Measurements from ENCODE around the gene OGA. TPM values are rescaled to one million over a fixed set of nuclear protein-coding genes. Genes with fewer than 3 reads are reported as not detected.

The OGA gene
- total RNA-seq, 1 donor from 2014 or later = 113 TPM

DNA sequence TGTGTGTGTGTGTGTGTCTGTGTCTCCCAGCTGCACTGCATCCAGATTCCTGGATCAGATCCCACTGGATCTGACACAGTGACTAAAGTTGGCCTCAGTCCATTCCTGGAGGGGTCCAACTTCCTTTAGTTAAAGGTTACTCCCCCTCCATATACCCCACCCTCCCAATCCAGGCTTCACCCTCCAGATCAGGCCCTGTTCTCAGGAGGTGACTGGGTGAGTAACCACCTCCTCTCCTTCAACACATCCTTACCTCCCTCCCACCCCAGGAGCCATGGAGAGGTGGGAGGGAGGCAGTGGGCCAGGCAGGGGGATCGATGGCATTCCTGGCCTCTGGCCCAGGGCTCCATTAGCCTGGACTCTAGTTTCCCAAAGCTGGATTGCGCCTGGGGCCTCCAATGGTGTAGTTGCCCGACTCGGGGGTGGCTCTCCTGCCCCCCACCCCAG is 14.1 kb upstream of the OGA start:
- peaks cover 56% of the 10 kb centered on the region for H3K4me1 Mint-ChIP-seq (ENCODE audit: low read depth)
- H3K27ac Mint-ChIP-seq = no peak overlapping the region
- no peak overlapping the region for H3K4me3 Mint-ChIP-seq
- H3K9me3 Mint-ChIP-seq = no peaks in the 10 kb centered on the region
- no peak for DNase-seq (ENCODE audit: low spot score)
- intact Hi-C loops (cut with micrococcal nuclease) = loop anchor here (5.0 kb wide), 1 partner anchor 880 kb away; the partner anchor contains the start of genes ARL3 and SFXN2
- no peaks in the 10 kb centered on the region for H3K27me3 Mint-ChIP-seq (ENCODE audit: insufficient read depth)
- H3K36me3 Mint-ChIP-seq (ENCODE audit: low read depth) = peaks cover 2% of the 10 kb centered on the region

DNA sequence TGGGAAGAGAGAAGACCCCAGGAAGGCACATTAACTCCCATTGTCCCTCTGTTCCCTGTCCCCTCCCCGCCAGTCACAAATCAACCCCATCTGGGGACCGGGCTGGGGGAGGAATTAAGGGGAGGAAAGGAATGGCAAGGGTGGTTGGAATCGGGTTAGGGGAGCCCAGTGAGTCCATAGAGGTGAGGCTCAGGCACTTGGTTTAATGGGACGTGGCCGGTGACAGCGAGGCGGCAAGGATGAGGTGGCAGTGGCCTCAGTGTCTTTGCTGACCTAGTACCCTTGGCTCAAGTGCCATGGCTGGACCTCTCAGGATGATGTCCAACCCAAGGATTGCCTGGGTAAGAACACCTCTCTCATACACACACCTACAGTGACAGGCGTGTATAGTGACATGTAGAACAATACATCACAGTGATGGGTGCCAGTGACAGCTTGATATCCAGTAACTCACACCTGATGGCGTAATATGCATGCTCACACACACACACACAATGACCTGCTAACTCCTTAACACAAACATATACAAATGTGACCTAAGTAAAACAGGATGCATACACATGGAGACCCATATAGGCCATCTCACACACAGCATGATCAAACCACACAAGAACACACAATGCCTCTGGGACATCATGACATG is 13.0 kb upstream of the OGA start:
- intact Hi-C loops (cut with micrococcal nuclease) = loop anchor here (1.0 to 5.0 kb wide), 2 partner anchors 8 to 881 kb away; partner anchors contain the start of genes ARL3 and SFXN2
- DNase-seq (ENCODE audit: low spot score) = no peak
- H3K9me3 Mint-ChIP-seq = no peaks in the 10 kb centered on the region

DNA sequence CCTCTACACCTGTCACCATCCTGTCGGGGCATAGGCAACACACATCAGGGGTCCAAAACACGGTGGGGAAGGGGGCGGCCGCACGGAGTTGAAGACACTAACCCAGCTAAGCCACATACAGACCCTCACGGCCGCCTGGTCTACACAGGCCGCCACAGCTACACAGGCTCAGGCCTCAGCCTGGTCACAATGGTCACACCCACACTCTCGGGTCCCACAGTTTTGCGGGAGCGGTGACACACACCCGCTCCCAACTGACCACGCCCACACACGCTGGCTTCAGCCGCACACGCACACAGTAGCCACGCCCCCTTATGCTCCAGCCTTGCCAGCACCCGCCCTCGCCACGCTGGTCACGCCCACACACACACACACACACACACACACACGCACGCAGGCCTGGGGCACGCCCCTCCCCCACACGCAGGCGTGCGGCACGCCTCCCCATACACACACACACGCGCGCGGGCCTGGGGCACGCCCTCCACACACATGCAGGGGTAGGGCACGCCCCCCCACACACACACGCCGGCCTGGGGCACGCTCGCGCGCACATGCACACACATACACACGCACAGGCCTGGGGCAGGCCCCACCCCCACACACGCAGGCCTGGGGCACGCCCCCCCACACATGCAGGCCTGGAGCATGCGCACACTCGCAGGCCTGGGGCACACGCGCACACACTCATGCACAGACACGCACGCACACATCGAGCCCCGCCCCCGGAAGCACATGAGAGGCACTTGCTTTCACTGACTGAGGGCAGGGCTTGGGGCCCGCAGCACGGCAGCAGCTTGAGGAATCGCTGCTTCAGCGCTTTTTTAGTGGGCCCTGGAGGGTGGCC is 12.3 kb upstream of the OGA start:
- Mint-ChIP-seq H3K36me3 (ENCODE audit: low read depth) (peaks cover 7% of the 10 kb centered on the region), H3K27ac (peak overlapping the region; percentile 94), H3K4me3 (peak overlapping the region; percentile 79), H3K9me3 (no peaks in the 10 kb centered on the region), H3K27me3 (ENCODE audit: insufficient read depth) (no peaks in the 10 kb centered on the region), H3K4me1 (ENCODE audit: low read depth) (peaks cover 51% of the 10 kb centered on the region)
- intact Hi-C loops (cut with micrococcal nuclease) = loop anchor here (1.0 to 5.0 kb wide), 5 partner anchors 9 to 882 kb away; partner anchors contain the start of genes ARL3, NPM3, OGA and SFXN2
- peak; percentile 85 for DNase-seq (ENCODE audit: low spot score)

More for the DNA sequence above, 13.0 kb upstream of the OGA start:
- peak overlapping the region; percentile 94 for H3K27ac Mint-ChIP-seq
- no peaks in the 10 kb centered on the region for H3K27me3 Mint-ChIP-seq (ENCODE audit: insufficient read depth)
- H3K36me3 Mint-ChIP-seq (ENCODE audit: low read depth) = peaks cover 7% of the 10 kb centered on the region
- H3K4me3 Mint-ChIP-seq = peak overlapping the region; percentile 79
- H3K4me1 Mint-ChIP-seq (ENCODE audit: low read depth) = peaks cover 56% of the 10 kb centered on the region

DNA sequence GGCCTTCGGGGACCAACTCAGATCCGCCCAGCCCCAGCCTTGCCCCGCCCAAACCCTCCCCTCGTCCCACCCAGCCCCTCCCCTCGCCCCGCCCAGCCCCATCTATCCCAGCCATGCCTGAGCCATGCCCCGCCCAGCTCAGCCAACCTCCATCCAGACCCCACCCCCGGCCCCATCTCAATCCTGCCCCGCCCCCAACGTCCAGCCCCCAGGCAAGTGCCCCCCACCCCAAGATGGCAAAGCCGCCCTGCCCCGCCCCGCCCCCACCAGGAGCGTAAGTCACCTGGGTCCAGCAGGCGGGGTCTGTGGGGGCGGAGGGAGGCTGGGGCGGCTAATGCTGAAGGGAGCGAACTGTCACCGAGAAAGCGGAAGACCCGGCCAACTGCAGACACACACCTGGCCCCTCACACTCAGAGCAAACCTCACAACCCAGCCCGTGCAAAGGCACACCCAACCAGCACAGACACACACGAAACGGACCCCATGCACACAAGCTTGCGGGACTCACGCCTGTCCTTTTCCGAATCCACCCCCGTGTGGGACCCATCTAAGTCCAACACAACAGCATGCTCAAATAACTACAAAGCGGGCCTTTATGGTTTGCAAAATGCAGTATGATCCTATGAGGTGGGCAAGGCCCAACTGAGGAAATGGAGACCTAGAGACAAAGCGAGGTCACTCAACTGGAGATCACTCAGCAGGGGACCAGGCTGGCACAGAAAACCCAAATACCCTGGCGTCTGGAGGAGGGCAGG is 11.5 kb upstream of the OGA start:
- Mint-ChIP-seq H3K27ac (peak overlapping the region; percentile 94), H3K4me3 (peak overlapping the region; percentile 79), H3K9me3 (no peaks in the 10 kb centered on the region), H3K4me1 (ENCODE audit: low read depth) (peaks cover 45% of the 10 kb centered on the region), H3K36me3 (ENCODE audit: low read depth) (peaks cover 6% of the 10 kb centered on the region), H3K27me3 (ENCODE audit: insufficient read depth) (no peaks in the 10 kb centered on the region)
- intact Hi-C loops (cut with micrococcal nuclease) = loop anchor here (1.0 to 5.0 kb wide), 4 partner anchors 11 to 883 kb away; partner anchors contain the start of genes ARL3, NPM3, OGA and SFXN2
- peak; percentile 43 for DNase-seq (ENCODE audit: low spot score)

DNA sequence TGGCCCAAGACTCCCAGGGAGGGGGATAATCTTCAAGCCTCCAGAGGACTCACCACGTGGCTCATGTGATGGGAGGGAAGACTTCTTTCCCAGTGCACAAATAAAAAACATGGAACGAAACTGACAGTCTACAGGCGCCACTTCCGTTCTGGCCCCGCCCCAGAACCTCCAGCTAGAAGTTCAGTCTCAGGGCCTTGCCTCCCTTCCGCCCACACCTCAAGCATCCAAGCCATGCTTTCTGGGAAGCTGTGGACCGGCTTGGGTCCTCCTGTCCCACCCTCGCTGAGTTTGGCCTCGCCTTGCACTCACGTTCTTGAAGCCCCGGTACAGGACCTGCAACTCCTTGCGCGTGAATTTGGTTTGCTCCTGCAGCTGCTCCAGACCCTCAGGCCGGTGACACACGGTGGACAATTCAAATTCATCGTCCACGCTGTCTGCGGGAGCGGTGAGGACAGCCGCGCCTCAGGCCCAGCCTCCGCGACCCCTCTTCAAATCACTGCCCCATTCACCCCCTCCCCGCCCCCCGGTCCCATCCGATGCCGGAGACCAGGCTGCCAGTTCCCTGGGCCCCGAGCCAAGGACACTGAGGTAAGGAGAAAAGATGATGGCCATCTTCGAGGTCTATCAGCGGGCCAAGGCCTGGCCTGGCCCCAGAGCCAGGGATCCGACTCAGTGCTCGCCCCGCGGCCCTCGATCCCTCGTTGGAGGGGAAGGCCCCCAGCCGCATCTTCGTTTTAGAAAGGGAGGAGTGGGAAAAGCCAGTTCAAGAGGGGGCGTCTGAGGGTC is 10.7 kb upstream of the OGA start:
- intact Hi-C loops (cut with micrococcal nuclease) = no loop called here
- Mint-ChIP-seq H3K27ac (no peak overlapping the region), H3K27me3 (ENCODE audit: insufficient read depth) (no peaks in the 10 kb centered on the region), H3K9me3 (no peaks in the 10 kb centered on the region), H3K36me3 (ENCODE audit: low read depth) (peaks cover 5% of the 10 kb centered on the region), H3K4me3 (peak overlapping the region; percentile 4), H3K4me1 (ENCODE audit: low read depth) (peaks cover 37% of the 10 kb centered on the region)
- no peak for DNase-seq (ENCODE audit: low spot score)

DNA sequence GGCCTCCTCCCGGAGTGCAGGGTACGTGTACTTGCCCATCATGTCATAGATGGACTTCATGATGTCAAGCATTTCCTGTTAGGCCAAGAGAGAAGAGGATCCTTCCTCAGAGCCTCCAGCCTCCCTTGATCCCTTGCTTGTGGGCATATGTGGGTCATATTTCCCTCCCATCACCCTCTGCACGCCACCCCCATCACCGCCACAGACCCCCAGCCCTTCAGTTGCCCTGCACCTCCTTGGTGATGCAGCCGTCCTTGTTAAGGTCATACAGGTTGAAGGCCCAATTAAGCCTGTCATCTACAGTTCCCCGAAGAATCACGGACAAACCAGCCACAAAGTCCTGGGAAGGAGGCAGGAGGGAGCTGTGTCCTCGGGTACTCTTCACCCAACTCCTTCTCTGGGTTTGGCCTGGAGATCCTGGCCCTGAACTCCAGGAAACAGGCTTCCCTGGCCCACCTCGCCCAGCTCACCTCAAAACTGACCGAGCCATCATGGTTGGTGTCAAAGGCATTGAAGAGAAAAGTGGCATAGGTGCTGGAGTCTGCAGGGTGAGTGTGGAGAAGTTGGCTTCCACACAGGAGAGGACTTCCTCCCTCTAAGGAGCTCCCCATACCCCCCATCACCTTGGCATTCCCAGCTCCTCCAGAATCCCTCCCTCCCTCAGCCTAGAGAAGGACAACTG is 9.8 kb upstream of the OGA start:
- intact Hi-C loops (cut with micrococcal nuclease) = no loop called here
- H3K27me3 Mint-ChIP-seq (ENCODE audit: insufficient read depth) = no peaks in the 10 kb centered on the region

DNA sequence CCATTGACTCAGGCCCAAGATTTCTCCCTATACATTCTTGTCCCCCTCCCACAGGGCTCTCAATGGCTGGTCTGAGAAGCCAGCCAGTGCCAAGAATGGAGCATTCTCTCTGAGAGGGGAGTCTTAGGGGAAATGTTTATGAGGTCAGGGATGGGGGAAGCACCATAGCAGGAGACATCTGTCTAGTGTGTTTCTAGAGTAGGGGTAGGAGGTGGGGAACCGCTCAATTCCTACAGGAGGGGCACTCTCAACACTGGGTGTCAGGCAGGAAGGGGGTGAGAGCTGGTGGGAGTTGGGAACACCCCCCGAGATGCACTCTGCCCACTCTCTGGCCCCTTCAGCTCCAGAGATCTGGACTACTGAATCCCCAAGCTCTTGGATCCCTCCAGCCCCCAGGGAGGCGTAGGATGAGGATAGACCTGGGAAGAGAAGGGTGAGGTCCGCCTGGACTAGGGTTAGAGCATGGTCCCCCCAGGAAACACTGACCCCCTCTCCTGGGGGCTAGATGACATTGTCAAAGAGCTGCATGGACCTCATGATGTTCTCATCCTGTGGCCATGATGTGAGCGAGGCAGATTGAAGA is 8.7 kb upstream of the OGA start:
- peak overlapping the region; percentile 28 for H3K27ac Mint-ChIP-seq
- no peak for DNase-seq (ENCODE audit: low spot score)
- no peaks in the 10 kb centered on the region for H3K27me3 Mint-ChIP-seq (ENCODE audit: insufficient read depth)
- peaks cover 7% of the 10 kb centered on the region for H3K36me3 Mint-ChIP-seq (ENCODE audit: low read depth)
- no peak overlapping the region for H3K4me3 Mint-ChIP-seq
- intact Hi-C loops (cut with micrococcal nuclease) = no loop called here
- peaks cover 23% of the 10 kb centered on the region for H3K4me1 Mint-ChIP-seq (ENCODE audit: low read depth)
- no peaks in the 10 kb centered on the region for H3K9me3 Mint-ChIP-seq

More for the DNA sequence above, 9.8 kb upstream of the OGA start:
- Mint-ChIP-seq H3K27ac (no peak overlapping the region), H3K4me1 (ENCODE audit: low read depth) (peaks cover 28% of the 10 kb centered on the region), H3K4me3 (no peak overlapping the region), H3K36me3 (ENCODE audit: low read depth) (peaks cover 5% of the 10 kb centered on the region), H3K9me3 (no peaks in the 10 kb centered on the region)
- no peak for DNase-seq (ENCODE audit: low spot score)

DNA sequence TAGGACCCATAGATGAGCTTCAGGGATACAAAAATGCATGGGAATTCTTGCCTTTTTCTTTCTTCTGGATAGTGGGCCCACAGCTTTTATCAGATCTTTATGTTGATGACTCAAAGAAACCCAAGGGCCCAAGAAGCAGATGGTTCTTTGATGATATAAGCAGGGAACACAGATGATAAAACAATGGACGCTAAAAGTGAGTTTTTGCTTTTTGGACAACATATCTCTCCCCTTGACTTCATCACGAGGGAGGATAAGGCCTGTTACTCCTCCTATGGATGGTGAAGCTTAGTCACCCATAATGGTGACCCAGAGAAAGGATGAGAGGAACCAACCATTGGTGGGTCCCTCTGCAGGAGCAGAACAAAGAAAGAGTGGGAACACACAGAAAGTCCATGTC is 6.5 kb upstream of the OGA start:
- no peak for DNase-seq (ENCODE audit: low spot score)
- Mint-ChIP-seq H3K4me3 (no peak overlapping the region), H3K27ac (no peak overlapping the region), H3K27me3 (ENCODE audit: insufficient read depth) (no peaks in the 10 kb centered on the region), H3K4me1 (ENCODE audit: low read depth) (peaks cover 11% of the 10 kb centered on the region), H3K36me3 (ENCODE audit: low read depth) (peaks cover 11% of the 10 kb centered on the region), H3K9me3 (no peaks in the 10 kb centered on the region)
- intact Hi-C loops (cut with micrococcal nuclease) = no loop called here

DNA sequence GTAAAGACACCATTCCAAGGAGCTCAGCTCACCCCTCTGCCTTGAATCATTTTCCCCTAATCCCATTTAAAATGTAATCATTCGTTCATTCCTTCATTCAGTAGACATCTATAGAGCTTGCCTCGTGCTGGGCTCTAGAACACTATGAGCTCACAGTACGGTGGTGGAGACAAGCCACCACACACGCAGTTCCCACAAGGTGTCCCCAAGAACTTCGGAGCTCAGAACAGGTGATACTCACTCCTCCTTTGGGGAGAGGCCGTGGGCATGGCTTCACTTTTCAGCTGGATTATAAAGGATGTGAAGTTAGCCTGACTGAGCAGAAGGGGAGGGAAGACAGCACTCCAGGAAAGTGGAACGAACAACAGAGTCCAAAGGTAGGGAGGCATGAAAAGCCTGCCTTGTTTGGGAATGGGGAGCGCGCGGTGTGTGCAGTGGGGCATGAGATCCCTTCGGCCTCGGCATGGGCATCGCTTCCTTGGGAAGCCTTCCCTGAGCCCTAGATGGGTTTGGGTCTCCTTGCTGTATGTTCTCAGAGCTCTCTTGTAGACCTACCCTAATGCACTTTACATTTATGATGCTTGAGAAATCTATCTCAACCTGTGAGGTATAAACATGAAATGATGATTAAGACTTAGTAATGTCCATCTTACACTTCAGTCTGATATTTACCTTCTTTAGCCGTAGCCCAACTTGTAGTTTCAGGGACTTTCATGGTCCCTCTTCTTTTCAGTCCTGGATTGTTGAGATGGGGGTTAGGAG is 809 bp upstream of the OGA start:
- Mint-ChIP-seq H3K4me1 (ENCODE audit: low read depth) (peaks cover 50% of the 10 kb centered on the region), H3K4me3 (peak overlapping the region; percentile 100), H3K27me3 (ENCODE audit: insufficient read depth) (peaks cover 3% of the 10 kb centered on the region), H3K9me3 (no peaks in the 10 kb centered on the region), H3K27ac (peak overlapping the region; percentile 100), H3K36me3 (ENCODE audit: low read depth) (peaks cover 22% of the 10 kb centered on the region)
- peak; percentile 40 for DNase-seq (ENCODE audit: low spot score)
- intact Hi-C loops (cut with micrococcal nuclease) = loop anchor here (1.0 to 10.0 kb wide), 12 partner anchors 11 to 1374 kb away; partner anchors contain the start of genes ARMH3, BTRC, NFKB2 and NPM3

DNA sequence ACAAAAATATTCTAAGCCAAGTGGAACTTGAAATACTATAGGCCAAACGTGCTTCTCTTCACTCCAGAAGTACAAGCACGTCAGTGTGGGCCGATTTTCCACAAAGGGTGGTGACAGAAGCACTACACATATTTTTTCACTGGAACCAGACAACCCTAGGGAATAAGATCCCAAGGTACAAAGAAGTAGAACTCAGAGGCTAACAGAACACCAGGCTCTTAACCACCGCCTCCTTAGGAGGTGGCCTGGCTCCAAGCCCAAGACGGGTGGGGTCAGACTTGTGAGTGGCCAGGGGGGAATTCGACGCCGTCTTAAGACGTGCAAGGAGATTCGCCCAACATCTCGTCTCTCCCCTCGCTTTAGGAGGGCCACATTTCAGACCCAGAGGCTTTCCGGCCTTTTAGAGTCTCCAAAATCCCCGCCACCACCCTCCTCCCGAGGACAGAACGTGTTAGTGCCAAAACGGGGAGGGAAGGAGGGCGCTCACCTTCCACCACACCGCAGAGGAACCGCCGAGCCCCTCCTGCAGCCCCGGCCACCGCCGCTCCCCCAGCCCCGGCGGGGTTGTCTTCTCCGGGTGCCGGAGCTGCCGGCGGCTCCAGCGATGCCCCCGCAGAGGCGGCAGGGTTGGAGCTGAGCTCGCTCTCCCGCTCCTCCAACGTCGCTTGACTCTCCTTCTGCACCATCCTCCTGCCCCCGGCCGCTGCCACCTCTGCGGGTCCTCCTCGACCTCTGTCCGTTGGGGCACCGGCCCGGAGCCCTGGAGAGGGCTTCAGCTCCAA is 716 bp downstream of the OGA start:
- H3K4me3 Mint-ChIP-seq = peak overlapping the region; percentile 100
- peak overlapping the region; percentile 100 for H3K27ac Mint-ChIP-seq
- intact Hi-C loops (cut with micrococcal nuclease) = loop anchor here (1.0 to 10.0 kb wide), 12 partner anchors 13 to 1375 kb away; partner anchors contain the start of genes ARMH3, BTRC, NFKB2 and NPM3
- no peaks in the 10 kb centered on the region for H3K9me3 Mint-ChIP-seq
- H3K36me3 Mint-ChIP-seq (ENCODE audit: low read depth) = peaks cover 35% of the 10 kb centered on the region
- DNase-seq (ENCODE audit: low spot score) = no peak
- H3K4me1 Mint-ChIP-seq (ENCODE audit: low read depth) = peaks cover 65% of the 10 kb centered on the region
- peaks cover 3% of the 10 kb centered on the region for H3K27me3 Mint-ChIP-seq (ENCODE audit: insufficient read depth)
